SK-N-SH (cell line): ENCODE results near the gene ABCA1. TPM values are rescaled to one million over a fixed set of nuclear protein-coding genes. Genes with fewer than 3 reads are reported as not detected.

Source experiments
- CTCF ChIA-PET: fragments of 300-600, 350-600 bp; formaldehyde crosslinking; extraction: SDS; loops from one replicate; lab custom pipeline; 2021; lab: Yijun Ruan, JAX
- POLR2A ChIA-PET: fragments of 350-600 bp; sonication (Branson Sonifier 250); formaldehyde crosslinking; extraction: SDS; loops from one replicate; lab custom pipeline; 2020; ENCODE audit warnings: antibody characterized with exemption, inconsistent platforms; lab: Yijun Ruan, JAX
- DNase-seq: peaks from one replicate; pipeline ENCODE4 v3.0.0; 2012
- H2AFZ ChIP-seq: fragments of 200-600 bp; sonication (generic); 2 replicates; pipeline ENCODE4 v1.8.1; 2016; ENCODE audit warnings: antibody characterized with exemption, mild to moderate bottlenecking, low read depth
- H3F3A ChIP-seq: fragments of 200-600 bp; sonication (generic); replicated peaks from 2 replicates; pipeline ENCODE3; 2016; ENCODE audit warnings: antibody characterized with exemption, mild to moderate bottlenecking; ENCODE audit not compliant: insufficient read depth
- H3K27ac ChIP-seq, 2 experiments: fragments of 200-500 bp in 1 of 2; fragments of 200-600 bp in 1 of 2; sonication (Bioruptor generic) in 1 of 2; sonication (generic), shearing (Covaris generic) in 1 of 2; 2 replicates each; pipeline versions ENCODE4 v1.5.1 to v1.6.1; 2014 to 2016; ENCODE audit warnings: low read depth in 2 of 2, inconsistent platforms in 1 of 2, low read length in 1 of 2, mild to moderate bottlenecking in 1 of 2, mixed read lengths in 1 of 2
- H3K27me3 ChIP-seq: fragments of 200-600 bp; sonication (generic), shearing (Covaris generic); 2 replicates; pipeline ENCODE4 v1.6.1; 2016; ENCODE audit warnings: mixed run types; ENCODE audit not compliant: insufficient read depth
- H3K36me3 ChIP-seq, 2 experiments: fragments of 200-500 bp in 1 of 2; fragments of 200-600 bp in 1 of 2; sonication (Bioruptor generic) in 1 of 2; sonication (generic) in 1 of 2; replicated peaks in 1 of 2; 2 replicates each; pipeline versions ENCODE3 to v1.5.1; 2014 to 2016; ENCODE audit warnings: low read length in 1 of 2, mild to moderate bottlenecking in 1 of 2; ENCODE audit not compliant: insufficient read depth in 2 of 2, control insufficient read depth in 1 of 2
- H3K4me1 ChIP-seq, 2 experiments: fragments of 200-500 bp in 1 of 2; fragments of 200-600 bp in 1 of 2; sonication (Bioruptor generic) in 1 of 2; sonication (generic), shearing (Covaris generic) in 1 of 2; 2 replicates each; pipeline versions ENCODE4 v1.5.1 to v1.6.1; 2014 to 2016; ENCODE audit warnings: low read depth in 1 of 2, low read length in 1 of 2, mixed run types in 1 of 2; ENCODE audit not compliant: insufficient read depth in 2 of 2, control insufficient read depth in 1 of 2
- H3K4me2 ChIP-seq: fragments of 200-600 bp; sonication (generic), shearing (Covaris generic); 2 replicates; pipeline ENCODE4 v1.6.1; 2017; ENCODE audit warnings: mixed run types
- H3K4me3 ChIP-seq, 2 experiments: fragments of 200-500 bp in 1 of 2; fragments of 200-600 bp in 1 of 2; sonication (Bioruptor generic) in 1 of 2; sonication (generic), shearing (Covaris generic) in 1 of 2; 2 replicates each; pipeline versions ENCODE4 v1.5.1 to v1.8.1; 2014 to 2016; ENCODE audit warnings: low read depth in 2 of 2, inconsistent platforms in 1 of 2, low read length in 1 of 2, mild to moderate bottlenecking in 1 of 2, mixed read lengths in 1 of 2, moderate library complexity in 1 of 2
- H3K79me2 ChIP-seq: fragments of 200-600 bp; sonication (generic); 2 replicates; pipeline ENCODE4 v1.8.1; 2017; ENCODE audit warnings: mild to moderate bottlenecking; ENCODE audit not compliant: insufficient read depth
- H3K9ac ChIP-seq: fragments of 200-600 bp; sonication (generic); 2 replicates; pipeline ENCODE4 v1.6.1; 2017; ENCODE audit warnings: mixed run types
- H3K9me2 ChIP-seq: fragments of 200-600 bp; sonication (generic); 2 replicates; pipeline ENCODE4 v1.6.1; 2017; ENCODE audit warnings: mixed run types
- H3K9me3 ChIP-seq: fragments of 200-600 bp; sonication (generic); 2 replicates; pipeline ENCODE4 v1.6.1; 2017; ENCODE audit warnings: mixed run types, mild to moderate bottlenecking, moderate library complexity
- H4K20me1 ChIP-seq: fragments of 200-600 bp; sonication (generic); 2 replicates; pipeline ENCODE4 v1.6.1; 2017; ENCODE audit warnings: mild to moderate bottlenecking, mixed run types; ENCODE audit not compliant: insufficient read depth
- CHD2 ChIP-seq: fragments of 150-350 bp; IDR thresholded peaks from 2 replicates; pipeline ENCODE4 v1.6.1; 2018; ENCODE audit warnings: low read length; ENCODE audit not compliant: partially characterized antibody
- ELF1 ChIP-seq: IDR thresholded peaks from 2 replicates; pipeline ENCODE4 v1.4.0; 2012
- EP300 ChIP-seq, 2 experiments: IDR thresholded peaks; 2 replicates each; pipeline versions ENCODE4 v1.4.0 to v1.6.1; 2012; ENCODE audit warnings: borderline replicate concordance in 1 of 2, low read depth in 1 of 2, low read length in 1 of 2
- EZH2phosphoT487 ChIP-seq: fragments of 200-600 bp; sonication (generic); IDR thresholded peaks from 2 replicates; pipeline ENCODE4 v1.6.1; 2017; ENCODE audit warnings: low read depth, mixed run types, mild to moderate bottlenecking, antibody characterized with exemption, moderate library complexity, borderline replicate concordance
- FOXJ3 ChIP-seq: sonication (generic); formaldehyde crosslinking; IDR thresholded peaks from 2 replicates; pipeline ENCODE4 v1.5.1; 2020; ENCODE audit warnings: mild to moderate bottlenecking, missing genetic modification reagents
- FOXM1 ChIP-seq: IDR thresholded peaks from 2 replicates; pipeline ENCODE4 v1.4.0; 2012; ENCODE audit warnings: low read depth, mild to moderate bottlenecking
- GATA2 ChIP-seq: sonication (generic); formaldehyde crosslinking; IDR thresholded peaks from 2 replicates; pipeline ENCODE4 v1.5.0; 2020; ENCODE audit warnings: mild to moderate bottlenecking, missing genetic modification reagents
- MXI1 ChIP-seq: IDR thresholded peaks from 2 replicates; pipeline ENCODE4 v1.6.1; 2012; ENCODE audit warnings: mild to moderate bottlenecking, low read depth, low read length, improper control_type of control experiment
- NFIC ChIP-seq: IDR thresholded peaks from 2 replicates; pipeline ENCODE4 v1.4.0; 2012; ENCODE audit warnings: borderline replicate concordance
- PBX3 ChIP-seq: IDR thresholded peaks from 2 replicates; pipeline ENCODE4; 2012
- POLR2AphosphoS5 ChIP-seq: IDR thresholded peaks from 2 replicates; pipeline ENCODE4 v1.6.1; 2012; ENCODE audit warnings: low read depth, low read length
- TCF12 ChIP-seq: IDR thresholded peaks from 2 replicates; pipeline ENCODE4 v1.4.0; 2012
- YY1 ChIP-seq: IDR thresholded peaks from 2 replicates; pipeline ENCODE4 v1.4.0; 2012; ENCODE audit warnings: low read depth, mild to moderate bottlenecking
- ZBTB33 ChIP-seq: IDR thresholded peaks from 2 replicates; pipeline ENCODE4 v1.4.0; 2012; ENCODE audit warnings: low read depth, borderline replicate concordance
- WGBS: methylation state at CpG from one replicate; pipeline ENCODE4 v1.1.6; 2017; ENCODE audit warnings: low lambda C conversion rate; 5-methylcytosine and 5-hydroxymethylcytosine counted together
- polyA plus RNA-seq, 3 experiments: library from polyadenylated mRNA; depleted of rRNA; stranded (reverse); fragments of >200 nt; gene quantifications; 2 replicates each; pipeline ENCODE4 v1.2.3, GENCODE V29; 2012
- TF ChIP-seq, protein P1 (sequence below): IDR thresholded peaks from 2 replicates; pipeline ENCODE4 v1.6.1; 2012; ENCODE audit warnings: mild to moderate bottlenecking, low read depth, low read length, moderate library complexity
- TF ChIP-seq, protein P2 (sequence below): fragments of 150-350 bp; IDR thresholded peaks from 2 replicates; pipeline ENCODE4 v1.6.1; 2017; ENCODE audit warnings: antibody characterized with exemption, low read length, low read depth, borderline replicate concordance

The ABCA1 gene
- polyA plus RNA-seq, 1 of the 3 experiments (the other 2 are of a cell fraction): 5.3 TPM

DNA sequence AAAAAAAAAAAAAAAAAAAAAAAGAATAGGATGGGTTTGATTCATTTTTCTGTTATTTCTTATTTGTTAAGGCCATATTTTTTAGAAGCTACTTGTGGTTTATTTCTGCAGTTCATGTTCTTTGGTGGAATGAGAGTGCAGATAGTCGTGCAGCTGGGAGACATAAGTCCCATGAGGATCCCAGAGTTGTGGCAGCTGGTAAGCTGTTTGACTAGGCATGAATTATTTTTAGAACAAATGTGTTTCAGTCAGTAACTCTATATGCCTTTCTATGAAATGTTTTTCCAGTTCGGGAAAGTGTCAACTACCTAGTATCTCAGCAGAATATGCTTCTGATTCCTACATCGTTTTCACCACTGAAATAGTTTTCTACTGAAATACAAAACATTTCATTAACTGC, 169.0 kb downstream of the ABCA1 start:
- 89% methylated on average over 3 of the region's 3 CpGs for WGBS
- H4K20me1 ChIP-seq: no peaks in the 10 kb centered on the region
- peaks cover 48 to 62% of the 10 kb centered on the region in 2 experiments for H3K36me3 ChIP-seq
- H3K27ac ChIP-seq: no peak overlapping the region
- no peak overlapping the region for H2AFZ ChIP-seq
- ChIA-PET CTCF (interaction anchor here (0.9 kb wide), 1 partner anchor 22 kb away, joined by 4 read pairs; no protein-coding TSS in a partner anchor), POLR2A (no interaction called here)
- no peak overlapping the region for H3K4me2 ChIP-seq
- H3K4me1 ChIP-seq: no peaks in the 10 kb centered on the region
- H3K9me3 ChIP-seq: no peaks in the 10 kb centered on the region
- no peak for TF ChIP-seq YY1
- TF ChIP-seq POLR2AphosphoS5: no peak
- TF ChIP-seq, protein P1, sequence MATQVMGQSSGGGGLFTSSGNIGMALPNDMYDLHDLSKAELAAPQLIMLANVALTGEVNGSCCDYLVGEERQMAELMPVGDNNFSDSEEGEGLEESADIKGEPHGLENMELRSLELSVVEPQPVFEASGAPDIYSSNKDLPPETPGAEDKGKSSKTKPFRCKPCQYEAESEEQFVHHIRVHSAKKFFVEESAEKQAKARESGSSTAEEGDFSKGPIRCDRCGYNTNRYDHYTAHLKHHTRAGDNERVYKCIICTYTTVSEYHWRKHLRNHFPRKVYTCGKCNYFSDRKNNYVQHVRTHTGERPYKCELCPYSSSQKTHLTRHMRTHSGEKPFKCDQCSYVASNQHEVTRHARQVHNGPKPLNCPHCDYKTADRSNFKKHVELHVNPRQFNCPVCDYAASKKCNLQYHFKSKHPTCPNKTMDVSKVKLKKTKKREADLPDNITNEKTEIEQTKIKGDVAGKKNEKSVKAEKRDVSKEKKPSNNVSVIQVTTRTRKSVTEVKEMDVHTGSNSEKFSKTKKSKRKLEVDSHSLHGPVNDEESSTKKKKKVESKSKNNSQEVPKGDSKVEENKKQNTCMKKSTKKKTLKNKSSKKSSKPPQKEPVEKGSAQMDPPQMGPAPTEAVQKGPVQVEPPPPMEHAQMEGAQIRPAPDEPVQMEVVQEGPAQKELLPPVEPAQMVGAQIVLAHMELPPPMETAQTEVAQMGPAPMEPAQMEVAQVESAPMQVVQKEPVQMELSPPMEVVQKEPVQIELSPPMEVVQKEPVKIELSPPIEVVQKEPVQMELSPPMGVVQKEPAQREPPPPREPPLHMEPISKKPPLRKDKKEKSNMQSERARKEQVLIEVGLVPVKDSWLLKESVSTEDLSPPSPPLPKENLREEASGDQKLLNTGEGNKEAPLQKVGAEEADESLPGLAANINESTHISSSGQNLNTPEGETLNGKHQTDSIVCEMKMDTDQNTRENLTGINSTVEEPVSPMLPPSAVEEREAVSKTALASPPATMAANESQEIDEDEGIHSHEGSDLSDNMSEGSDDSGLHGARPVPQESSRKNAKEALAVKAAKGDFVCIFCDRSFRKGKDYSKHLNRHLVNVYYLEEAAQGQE: no peak
- no peak for TF ChIP-seq NFIC
- no peak for TF ChIP-seq CHD2
- no peak for TF ChIP-seq PBX3
- no peak for TF ChIP-seq FOXM1
- no peak for TF ChIP-seq FOXJ3
- no peak for TF ChIP-seq ELF1
- no peak for TF ChIP-seq EP300 (IDR thresholded peaks at IDR 0.05; ENCODE audit: borderline replicate concordance in 1 of 2, low read depth in 1 of 2, low read length in 1 of 2)
- TF ChIP-seq ZBTB33: no peak
- no peak for TF ChIP-seq GATA2 (CRISPR knock-in tag)
- no peak for TF ChIP-seq MXI1
- TF ChIP-seq, protein P2, sequence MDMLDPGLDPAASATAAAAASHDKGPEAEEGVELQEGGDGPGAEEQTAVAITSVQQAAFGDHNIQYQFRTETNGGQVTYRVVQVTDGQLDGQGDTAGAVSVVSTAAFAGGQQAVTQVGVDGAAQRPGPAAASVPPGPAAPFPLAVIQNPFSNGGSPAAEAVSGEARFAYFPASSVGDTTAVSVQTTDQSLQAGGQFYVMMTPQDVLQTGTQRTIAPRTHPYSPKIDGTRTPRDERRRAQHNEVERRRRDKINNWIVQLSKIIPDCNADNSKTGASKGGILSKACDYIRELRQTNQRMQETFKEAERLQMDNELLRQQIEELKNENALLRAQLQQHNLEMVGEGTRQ: no peak
- no peak for TF ChIP-seq EZH2phosphoT487
- TF ChIP-seq TCF12: no peak
- no peaks in the 10 kb centered on the region for H3K9me2 ChIP-seq
- H3K4me3 ChIP-seq: no peak overlapping the region
- DNase-seq: no peak
- no peak overlapping the region for H3K9ac ChIP-seq
- 0 out of 2 replicates have a peak, but pooled peaks cover 3% of the 10 kb centered on the region for H3K79me2 ChIP-seq
- H3F3A ChIP-seq: peaks cover 11% of the 10 kb centered on the region
- H3K27me3 ChIP-seq: no peaks in the 10 kb centered on the region
